Hippocampal formation (tissue), 2 donors: ENCODE measurements around the gene NME3.

Experiments
- DNase-seq, 2 donors: peaks; one replicate each; lab custom pipeline; 2025; lab: John Stamatoyannopoulos, UW

Gene NME3

DNA sequence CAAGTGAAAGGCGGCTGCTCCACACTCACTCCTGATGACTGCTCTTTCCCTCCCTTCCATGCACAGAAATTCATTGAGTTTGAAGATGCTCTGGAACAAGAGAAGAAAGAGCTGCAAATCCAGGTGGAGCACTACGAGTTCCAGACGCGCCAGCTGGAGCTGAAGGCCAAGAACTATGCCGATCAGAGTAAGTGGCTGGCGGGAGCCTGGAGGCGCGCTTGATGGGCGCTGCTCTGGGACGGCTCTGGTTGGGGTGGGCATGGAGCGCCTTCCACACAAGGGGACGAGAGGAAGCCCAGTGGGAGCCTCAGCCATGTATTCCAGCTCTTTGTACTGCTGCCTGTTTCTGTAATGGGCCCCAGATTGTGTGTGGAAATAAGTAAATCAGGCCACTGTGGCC is 46.9 kb downstream of the NME3 start:
- DNase-seq = no peak

DNA sequence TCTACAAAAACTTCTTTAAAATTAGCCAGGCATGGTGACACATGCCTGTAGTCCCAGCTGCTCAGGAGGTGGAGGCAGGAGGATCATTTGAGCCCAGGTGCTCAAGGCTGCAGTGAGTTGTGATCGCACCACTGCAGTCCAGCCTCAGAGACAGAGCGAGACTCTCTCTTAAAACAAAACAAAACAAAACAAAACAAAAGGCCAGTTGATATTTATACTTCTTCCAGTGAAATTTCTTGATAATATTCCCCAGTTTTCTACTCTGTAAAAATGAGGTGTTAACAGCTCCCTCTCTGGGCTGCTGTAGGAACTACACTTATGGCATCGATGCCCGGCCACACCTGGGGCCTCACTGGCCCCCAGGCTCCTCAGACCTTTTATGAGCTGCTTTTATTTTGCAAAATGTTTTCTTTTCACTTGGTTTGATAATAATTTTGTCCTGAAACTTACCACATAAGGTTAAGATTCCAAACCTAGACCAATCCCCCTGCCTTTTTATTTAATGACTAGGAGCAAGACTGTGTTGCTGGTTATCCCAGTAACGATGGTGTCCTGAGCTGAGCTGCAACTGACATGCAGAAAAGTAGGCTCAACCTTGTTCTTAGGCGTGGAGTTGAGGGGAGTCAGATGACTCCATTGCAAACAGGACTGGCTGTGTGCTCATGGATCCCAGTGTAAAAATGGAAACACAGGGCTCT is 47.7 kb downstream of the NME3 start:
- peak; percentile 28 to 36 for DNase-seq

DNA sequence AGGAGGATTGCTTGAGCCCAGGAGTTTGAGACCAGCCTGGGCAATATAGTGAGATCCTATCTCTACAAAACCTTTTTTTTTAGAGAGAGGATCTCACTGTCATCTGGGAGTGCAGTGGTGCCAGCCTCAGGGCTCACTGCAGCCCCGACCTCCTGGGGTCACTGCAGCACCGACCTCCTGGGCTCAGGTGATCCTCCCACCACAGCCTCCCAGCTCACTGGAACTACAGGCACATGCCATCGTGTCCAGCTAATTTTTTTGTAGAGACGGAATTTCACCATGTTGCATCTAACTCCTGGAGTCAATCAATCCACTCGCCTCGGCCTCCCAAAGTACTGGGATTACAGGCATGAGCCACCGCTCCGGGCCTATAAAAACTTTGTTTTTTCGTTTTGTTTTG is 50.0 kb downstream of the NME3 start:
- DNase-seq = no peak
